MG63 (cell line): ENCODE data around the gene MC1R. TPM values are rescaled to one million over a fixed set of nuclear protein-coding genes. Genes with fewer than 3 reads are reported as not detected.
A peak's percentile ranks its signal among the peaks of the same experiment; 100 is the strongest.
"Not testable (repeated sequence)": the region's sequence is repeated elsewhere in the genome, so short reads cannot be mapped to it uniquely, and the experiment has no call there.

Source experiments
- DNase-seq: peaks from one replicate; pipeline ENCODE4 v3.0.0-alpha.2; 2020
- H3K27me3 ChIP-seq: fragments of 250-450 bp; sonication (Bioruptor Pico); 2 replicates; pipeline ENCODE4 v1.5.1; 2020; ENCODE audit warnings: mild to moderate bottlenecking, moderate library complexity
- H3K36me3 ChIP-seq: fragments of 250-450 bp; sonication (Bioruptor Pico); 2 replicates; pipeline ENCODE4 v1.5.1; 2020; ENCODE audit warnings: mild to moderate bottlenecking, moderate library complexity
- H3K4me3 ChIP-seq: fragments of 250-450 bp; sonication (Bioruptor Pico); 2 replicates; pipeline ENCODE4 v1.5.1; 2020; ENCODE audit warnings: mild to moderate bottlenecking, moderate library complexity
- H3K9me3 ChIP-seq: fragments of 250-450 bp; sonication (Bioruptor Pico); 2 replicates; pipeline ENCODE4 v1.5.1; 2020; ENCODE audit warnings: mild to moderate bottlenecking, moderate library complexity
- total RNA-seq: library from RNA; depleted of rRNA; stranded (reverse); fragments of >200 nt; shearing (Covaris generic); gene quantifications from 2 replicates; pipeline ENCODE4 v1.2.3, GENCODE V29; 2014; ENCODE audit warnings: low replicate concordance; rRNA removed

Gene MC1R
- 12.1 and 21.1 TPM in 2 replicates for total RNA-seq

GRCh38 chr16:89918453-89919347 is at the start of gene MC1R:
TSS of gene MC1R (plus strand) at chr16:89918862. CDS start at chr16:89919259, 397 bp downstream.
- H3K9me3 ChIP-seq = no peaks in the 10 kb centered on the region
- peak within 1 kb of the TSS; percentile 32 for H3K4me3 ChIP-seq
- no peaks in the 10 kb centered on the region for H3K27me3 ChIP-seq
- H3K36me3 ChIP-seq = peaks cover 2% of the 10 kb centered on the region; the same call in 1 of the 2 replicates
- DNase-seq = peak; percentile 90

GRCh38 chr16:89869911-89870310 is 48.8 kb upstream of the MC1R start:
- no peaks in the 10 kb centered on the region for H3K27me3 ChIP-seq
- H3K4me3 ChIP-seq = no peak overlapping the region
- H3K36me3 ChIP-seq = peaks cover 5% of the 10 kb centered on the region
- no peaks in the 10 kb centered on the region for H3K9me3 ChIP-seq
- no peak for DNase-seq

DNA sequence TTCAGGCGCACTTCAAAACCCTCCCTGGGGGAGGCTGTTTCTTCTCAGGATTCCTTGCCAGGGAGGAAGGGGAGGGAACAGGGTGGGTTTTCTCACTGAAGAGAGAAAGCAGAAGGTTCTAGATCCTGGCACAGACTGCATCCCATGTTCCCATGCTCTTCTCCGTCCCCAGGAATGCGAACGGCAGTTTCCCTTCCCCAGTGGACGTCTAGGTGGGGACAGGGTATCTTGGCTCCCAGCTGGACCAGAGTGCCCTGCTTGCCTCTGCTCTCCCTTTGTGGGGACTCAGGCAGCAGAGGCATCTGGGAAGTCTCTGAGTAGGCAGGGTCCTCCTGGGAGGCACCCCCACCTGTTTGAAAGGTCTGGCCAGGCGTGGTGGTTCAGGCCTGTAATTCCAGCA is 48.2 kb upstream of the MC1R start:
- Histone ChIP-seq H3K4me3 (no peak overlapping the region), H3K27me3 (no peaks in the 10 kb centered on the region), H3K9me3 (no peaks in the 10 kb centered on the region), H3K36me3 (peaks cover 9% of the 10 kb centered on the region)
- DNase-seq = no peak

DNA sequence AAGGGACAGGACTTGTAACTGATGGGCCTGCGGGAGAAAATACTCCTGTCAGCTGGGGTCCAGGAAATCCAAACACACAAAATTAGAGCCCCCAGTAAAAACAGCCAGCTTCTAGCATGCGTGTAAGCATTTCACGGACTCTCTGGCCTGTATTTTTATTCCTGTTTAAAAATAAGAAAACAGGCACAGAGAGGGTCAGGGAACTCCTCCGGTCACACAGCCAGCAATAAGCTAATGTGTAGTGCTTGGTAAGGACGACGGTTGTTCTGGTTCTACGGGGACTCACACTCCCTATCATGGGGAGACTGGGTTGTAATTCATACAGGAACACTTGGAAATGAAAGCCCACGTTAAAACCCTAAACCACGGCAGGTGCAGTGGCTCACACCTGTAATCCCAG is 46.8 kb upstream of the MC1R start:
- DNase-seq = no peak
- H3K36me3 ChIP-seq = peaks cover 9% of the 10 kb centered on the region
- no peaks in the 10 kb centered on the region for H3K9me3 ChIP-seq
- H3K27me3 ChIP-seq = no peaks in the 10 kb centered on the region
- H3K4me3 ChIP-seq = no peak overlapping the region

DNA sequence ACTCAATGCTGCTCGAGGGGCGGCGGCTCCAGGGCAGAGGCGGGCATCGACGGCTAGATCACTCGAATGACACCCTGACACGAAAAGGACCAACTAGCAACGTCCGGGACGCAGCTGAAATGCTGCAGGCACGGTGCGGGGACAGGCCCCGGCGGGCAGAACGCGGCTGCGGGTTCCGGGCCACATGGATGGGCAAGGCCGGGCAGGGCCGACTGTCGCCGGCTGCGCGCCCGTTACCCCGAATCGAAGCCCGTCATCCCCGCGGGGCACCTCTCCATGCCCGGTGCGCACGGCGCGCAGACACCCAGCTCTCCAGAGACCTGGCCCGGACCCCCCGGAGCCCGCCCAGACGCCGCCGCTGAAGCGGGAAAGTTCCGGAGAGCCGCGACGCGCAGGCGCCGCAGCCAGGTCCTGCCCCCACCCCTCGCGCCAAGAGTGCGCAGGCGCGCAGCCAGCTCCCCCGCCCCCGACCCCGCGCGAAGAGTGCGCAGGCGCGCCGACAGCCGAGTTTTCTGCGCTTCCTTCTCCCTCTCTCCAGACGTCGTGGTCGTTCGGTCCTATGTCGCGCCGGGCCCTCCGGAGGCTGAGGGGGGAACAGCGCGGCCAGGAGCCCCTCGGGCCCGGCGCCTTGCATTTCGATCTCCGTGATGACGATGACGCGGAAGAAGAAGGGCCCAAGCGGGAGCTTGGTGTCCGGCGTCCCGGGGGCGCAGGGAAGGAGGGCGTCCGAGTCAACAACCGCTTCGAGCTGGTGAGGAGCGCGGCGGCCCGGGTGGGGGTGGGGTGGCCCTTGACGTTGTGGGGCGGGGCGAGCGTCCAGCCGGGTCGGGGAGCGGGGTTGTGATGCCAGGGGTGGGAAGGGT is 45.3 kb upstream of the MC1R start, which contains the start of gene TCF25:
TSS of gene TCF25 (plus strand) at position 484 of the 863 bp plus-strand sequence. CDS start at position 560, 76 bp downstream.
- DNase-seq = peak; percentile 63

GRCh38 chr16:89873972-89874689 is 44.5 kb upstream of the MC1R start:
- H3K27me3 ChIP-seq = no peaks in the 10 kb centered on the region
- H3K36me3 ChIP-seq = peaks cover 19% of the 10 kb centered on the region
- H3K9me3 ChIP-seq = no peaks in the 10 kb centered on the region
- H3K4me3 ChIP-seq = peak overlapping the region; percentile 91
- DNase-seq = peak; percentile 86

More for the DNA sequence above, 45.3 kb upstream of the MC1R start, which contains the start of gene TCF25:
- Histone ChIP-seq H3K36me3 (peaks cover 14% of the 10 kb centered on the region), H3K9me3 (no peaks in the 10 kb centered on the region), H3K4me3 (peak within 1 kb of the TSS; percentile 91), H3K27me3 (no peaks in the 10 kb centered on the region)

DNA sequence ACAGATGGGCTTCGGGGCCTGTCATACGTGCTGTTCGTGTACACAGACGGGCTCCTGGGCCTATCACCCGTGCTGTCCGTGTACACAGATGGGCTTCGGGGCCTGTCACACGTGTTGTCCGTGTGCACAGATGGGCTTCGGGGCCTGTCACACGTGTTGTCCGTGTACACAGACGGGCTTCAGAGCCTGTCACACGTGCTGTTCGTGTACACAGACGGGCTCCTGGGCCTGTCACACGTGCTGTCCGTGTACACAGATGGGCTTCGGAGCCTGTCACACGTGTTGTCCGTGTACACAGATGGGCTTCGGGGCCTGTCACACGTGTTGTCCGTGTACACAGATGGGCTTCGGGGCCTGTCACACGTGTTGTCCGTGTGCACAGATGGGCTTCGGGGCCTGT is 39.5 kb upstream of the MC1R start:
- not testable (repeated sequence) for H3K4me3 ChIP-seq, DNase-seq, H3K9me3 ChIP-seq, H3K27me3 ChIP-seq
- H3K36me3 ChIP-seq = peaks cover 37% of the 10 kb centered on the region

DNA sequence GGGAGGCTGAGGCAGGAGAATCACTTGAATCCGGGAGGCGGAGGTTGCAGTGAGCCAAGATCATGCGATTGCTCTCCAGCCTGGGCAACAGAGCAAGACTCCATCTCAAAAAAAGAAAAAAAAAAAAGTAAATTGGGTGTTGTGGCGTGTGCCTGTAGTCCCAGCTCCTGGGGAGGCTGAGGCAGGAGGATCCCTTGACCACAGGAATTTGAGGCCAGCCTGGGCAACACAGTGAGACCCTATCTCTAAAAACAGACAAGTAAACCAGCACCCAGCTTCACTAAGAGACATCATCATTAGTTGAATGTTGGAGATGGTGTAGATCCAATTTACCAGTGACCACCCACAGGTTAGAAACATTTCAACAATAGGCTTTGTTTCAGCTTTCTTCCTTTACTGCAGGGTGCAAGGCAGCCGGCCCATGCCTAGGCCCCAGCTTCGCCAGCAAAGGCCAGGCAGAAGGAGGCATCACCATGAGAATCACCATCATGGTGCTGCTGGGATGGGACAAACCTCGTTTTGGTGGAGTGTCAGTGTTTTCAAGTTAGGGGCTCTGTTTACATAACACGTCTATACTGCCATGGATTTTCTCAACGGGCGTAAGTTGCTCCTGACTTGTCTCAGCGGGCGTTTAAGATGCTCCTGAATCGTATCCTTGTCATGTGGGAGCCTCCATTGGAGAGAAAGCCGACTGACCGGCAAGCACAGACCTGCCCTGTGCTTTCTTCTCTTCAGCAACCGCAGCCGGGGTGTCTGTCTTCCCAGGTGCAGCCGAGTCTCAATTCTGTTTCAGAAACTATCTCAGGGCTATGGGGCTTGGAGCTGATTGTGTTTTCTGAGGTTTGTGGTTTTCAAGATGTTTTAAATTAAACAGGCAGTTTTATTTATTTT is 37.9 kb upstream of the MC1R start:
- Histone ChIP-seq H3K27me3 (no peaks in the 10 kb centered on the region), H3K36me3 (peaks cover 34% of the 10 kb centered on the region), H3K9me3 (no peaks in the 10 kb centered on the region), H3K4me3 (no peak overlapping the region)
- DNase-seq = no peak

- Histone ChIP-seq H3K27me3 (no peaks in the 10 kb centered on the region), H3K36me3 (peaks cover 34% of the 10 kb centered on the region), H3K9me3 (no peaks in the 10 kb centered on the region), H3K4me3 (no peak overlapping the region)
- DNase-seq = no peak
These were observed 37.3 kb upstream of the MC1R start for GRCh38 chr16:89881368-89881730.

- no peaks in the 10 kb centered on the region for H3K9me3 ChIP-seq
- no peaks in the 10 kb centered on the region for H3K27me3 ChIP-seq
- no peak for DNase-seq
- no peak overlapping the region for H3K4me3 ChIP-seq
- peaks cover 28% of the 10 kb centered on the region for H3K36me3 ChIP-seq
These were observed 35.2 kb upstream of the MC1R start for GRCh38 chr16:89883346-89884040.

GRCh38 chr16:89884041-89884421 is 34.6 kb upstream of the MC1R start:
- H3K36me3 ChIP-seq = peaks cover 24% of the 10 kb centered on the region
- H3K27me3 ChIP-seq = no peaks in the 10 kb centered on the region
- no peak overlapping the region for H3K4me3 ChIP-seq
- DNase-seq = no peak
- no peaks in the 10 kb centered on the region for H3K9me3 ChIP-seq

DNA sequence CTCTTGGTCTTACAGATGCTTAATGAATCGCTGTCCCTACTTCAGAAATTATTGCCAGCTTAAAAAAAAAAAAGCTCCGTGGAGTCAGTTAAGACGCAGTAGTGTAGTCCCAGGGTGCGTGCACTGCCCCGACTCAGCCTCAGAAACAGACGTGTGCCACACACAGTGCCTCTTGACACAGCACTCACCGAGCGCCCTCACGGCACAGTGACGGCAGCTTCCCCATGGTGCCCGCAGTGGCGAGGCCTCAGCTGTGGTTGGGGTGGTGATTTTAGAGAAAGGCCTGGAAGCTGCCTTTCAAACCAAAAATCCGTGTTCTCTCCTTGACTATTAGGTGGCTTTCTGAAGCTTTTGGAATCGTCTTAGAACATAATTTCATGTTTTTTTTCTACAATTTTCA is 31.4 kb upstream of the MC1R start:
- Histone ChIP-seq H3K36me3 (peaks cover 24% of the 10 kb centered on the region), H3K4me3 (no peak overlapping the region), H3K9me3 (no peaks in the 10 kb centered on the region), H3K27me3 (no peaks in the 10 kb centered on the region)
- DNase-seq = no peak

- Histone ChIP-seq H3K36me3 (peaks cover 9% of the 10 kb centered on the region), H3K27me3 (no peaks in the 10 kb centered on the region), H3K9me3 (no peaks in the 10 kb centered on the region), H3K4me3 (no peak overlapping the region)
- no peak for DNase-seq
These were observed 28.5 kb upstream of the MC1R start for GRCh38 chr16:89890200-89890599.

DNA sequence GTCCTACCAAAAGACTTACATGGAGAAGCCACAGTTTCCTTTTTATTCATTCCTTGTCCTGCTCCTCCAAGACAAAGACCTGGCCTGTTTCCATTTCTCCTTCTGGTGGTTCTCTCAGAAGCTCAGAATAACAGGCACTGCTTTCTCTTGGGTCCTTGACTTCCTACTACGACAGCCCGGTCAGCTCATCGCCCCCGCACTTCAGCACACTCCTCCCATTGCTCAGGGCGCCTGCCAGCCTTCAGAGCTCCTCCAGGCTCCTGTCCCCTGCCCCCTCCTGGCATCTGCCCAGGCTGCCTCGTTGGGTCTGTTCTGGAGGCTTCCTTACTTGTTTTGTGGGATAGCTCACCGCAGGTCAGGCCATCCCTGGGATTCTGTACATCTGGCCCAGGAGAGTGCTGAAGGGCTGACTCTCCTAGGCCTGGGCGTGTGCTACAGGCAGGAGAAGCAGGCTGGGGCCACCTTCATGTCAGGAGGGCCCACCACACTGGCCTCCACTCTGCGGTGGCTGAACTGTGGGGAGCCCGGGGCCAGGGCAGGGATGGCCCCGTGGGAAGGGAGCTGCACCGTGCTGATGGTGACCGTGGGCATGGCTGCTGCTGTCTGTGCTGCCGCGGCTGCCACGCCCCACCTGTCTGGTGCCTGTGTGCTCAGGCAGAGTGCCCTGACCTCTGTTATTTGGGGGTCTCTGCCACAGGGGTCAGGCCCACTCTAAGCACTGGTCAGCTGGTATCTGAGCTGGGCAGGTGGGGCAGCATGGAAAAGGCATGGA is 27.6 kb upstream of the MC1R start:
- H3K27me3 ChIP-seq = no peaks in the 10 kb centered on the region
- no peaks in the 10 kb centered on the region for H3K9me3 ChIP-seq
- no peak for DNase-seq
- H3K4me3 ChIP-seq = no peak overlapping the region
- peaks cover 8% of the 10 kb centered on the region for H3K36me3 ChIP-seq
